ENCODE measurements around the gene PHLDA2.

The PHLDA2 gene, protein sequence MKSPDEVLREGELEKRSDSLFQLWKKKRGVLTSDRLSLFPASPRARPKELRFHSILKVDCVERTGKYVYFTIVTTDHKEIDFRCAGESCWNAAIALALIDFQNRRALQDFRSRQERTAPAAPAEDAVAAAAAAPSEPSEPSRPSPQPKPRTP

DNA sequence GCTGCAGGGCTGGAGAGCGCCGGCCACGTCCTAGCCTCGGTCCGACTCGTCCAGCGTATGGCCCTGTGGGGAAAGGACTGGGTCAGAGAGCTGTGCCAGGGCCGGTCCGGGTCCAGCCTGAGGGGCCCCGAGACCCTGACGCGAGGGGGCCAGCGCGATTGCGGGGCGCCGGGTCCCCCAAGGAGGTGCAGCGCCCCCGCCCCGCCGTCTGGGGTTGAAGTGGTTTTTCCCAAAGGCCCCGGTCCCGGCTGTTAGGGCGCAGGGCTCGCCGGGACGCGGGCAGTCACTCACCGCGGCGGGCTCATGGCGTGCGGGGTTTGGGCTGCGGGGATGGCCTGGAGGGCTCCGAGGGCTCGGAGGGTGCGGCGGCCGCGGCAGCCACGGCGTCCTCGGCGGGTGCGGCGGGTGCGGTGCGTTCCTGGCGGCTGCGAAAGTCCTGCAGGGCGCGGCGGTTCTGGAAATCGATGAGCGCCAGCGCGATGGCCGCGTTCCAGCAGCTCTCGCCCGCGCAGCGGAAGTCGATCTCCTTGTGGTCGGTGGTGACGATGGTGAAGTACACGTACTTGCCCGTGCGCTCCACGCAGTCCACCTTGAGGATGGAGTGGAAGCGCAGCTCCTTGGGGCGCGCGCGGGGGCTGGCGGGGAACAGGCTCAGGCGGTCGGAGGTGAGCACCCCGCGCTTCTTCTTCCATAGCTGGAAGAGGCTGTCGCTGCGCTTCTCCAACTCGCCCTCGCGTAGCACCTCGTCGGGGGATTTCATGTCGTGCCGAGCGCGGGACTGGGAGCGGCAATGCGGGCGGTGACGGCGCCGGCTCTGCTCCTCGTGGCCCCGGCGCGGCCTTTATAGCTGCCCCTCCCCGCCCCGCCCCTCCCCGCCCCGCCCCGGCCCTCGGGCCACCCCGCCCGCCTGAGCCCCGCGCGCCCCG, at the start of gene PHLDA2:
PHLDA2 (minus strand) TSS at position 816 of the 926 bp plus-strand sequence; CDS start at position 760, 56 bp downstream.
- TF ChIP-seq, protein P1, sequence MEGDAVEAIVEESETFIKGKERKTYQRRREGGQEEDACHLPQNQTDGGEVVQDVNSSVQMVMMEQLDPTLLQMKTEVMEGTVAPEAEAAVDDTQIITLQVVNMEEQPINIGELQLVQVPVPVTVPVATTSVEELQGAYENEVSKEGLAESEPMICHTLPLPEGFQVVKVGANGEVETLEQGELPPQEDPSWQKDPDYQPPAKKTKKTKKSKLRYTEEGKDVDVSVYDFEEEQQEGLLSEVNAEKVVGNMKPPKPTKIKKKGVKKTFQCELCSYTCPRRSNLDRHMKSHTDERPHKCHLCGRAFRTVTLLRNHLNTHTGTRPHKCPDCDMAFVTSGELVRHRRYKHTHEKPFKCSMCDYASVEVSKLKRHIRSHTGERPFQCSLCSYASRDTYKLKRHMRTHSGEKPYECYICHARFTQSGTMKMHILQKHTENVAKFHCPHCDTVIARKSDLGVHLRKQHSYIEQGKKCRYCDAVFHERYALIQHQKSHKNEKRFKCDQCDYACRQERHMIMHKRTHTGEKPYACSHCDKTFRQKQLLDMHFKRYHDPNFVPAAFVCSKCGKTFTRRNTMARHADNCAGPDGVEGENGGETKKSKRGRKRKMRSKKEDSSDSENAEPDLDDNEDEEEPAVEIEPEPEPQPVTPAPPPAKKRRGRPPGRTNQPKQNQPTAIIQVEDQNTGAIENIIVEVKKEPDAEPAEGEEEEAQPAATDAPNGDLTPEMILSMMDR (IDR thresholded peaks at IDR 0.05): no peak

DNA sequence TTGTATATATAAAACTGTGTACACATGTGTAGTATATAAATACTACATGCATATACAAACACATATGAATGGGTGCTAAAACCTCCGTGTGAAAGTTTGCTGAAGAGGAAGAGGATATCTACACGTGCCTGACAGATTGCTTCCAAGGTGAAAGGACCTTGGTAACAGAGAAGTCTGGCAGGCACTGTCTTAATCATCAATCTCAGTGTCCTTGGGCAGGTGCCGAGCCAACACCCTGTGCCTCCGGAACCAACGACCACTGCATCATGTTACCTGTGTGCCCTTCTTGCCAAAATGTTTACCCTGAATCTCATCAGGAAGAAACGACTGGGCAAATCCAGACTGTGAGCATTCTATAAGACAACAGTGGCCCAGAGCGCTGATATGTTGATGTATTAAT, 47.9 kb upstream of the PHLDA2 start:
- TF ChIP-seq, protein P1 (IDR thresholded peaks at IDR 0.05): no peak

DNA sequence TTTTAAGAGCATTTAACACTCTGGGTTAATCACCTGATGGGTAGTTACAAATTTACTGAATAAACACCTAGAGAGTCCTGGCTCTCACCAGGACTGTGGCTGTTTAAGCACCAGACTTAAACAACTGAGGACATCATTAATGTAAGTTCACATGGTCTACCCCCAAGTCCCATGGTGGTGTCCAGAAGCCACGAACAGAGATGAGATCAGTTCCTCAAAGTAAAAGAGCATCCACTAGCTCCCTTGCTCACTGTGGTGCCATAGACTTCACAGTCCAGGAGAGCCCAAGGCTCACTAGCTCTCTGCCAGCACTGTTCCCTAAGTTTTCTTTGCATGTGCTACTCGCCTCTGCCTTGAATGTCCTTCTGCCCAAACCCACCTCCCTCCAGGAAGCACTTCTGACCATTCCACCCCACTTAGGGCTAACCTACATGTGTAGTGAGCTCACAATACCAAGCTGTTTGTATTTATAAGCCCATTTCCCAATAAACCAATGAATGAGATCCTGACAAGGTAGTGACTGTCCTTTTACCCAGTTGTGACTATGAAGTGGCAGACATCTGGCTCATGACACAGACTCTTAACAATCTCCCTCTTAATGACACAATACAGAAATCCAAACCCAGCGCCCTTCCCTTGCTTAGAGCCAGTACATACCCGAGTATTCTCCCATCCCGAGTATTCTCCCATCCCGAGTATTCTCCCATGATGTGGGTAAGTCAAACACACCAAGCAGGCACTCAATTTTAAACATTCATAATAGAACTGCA, 47.3 kb upstream of the PHLDA2 start:
- TF ChIP-seq, protein P1 (IDR thresholded peaks at IDR 0.05): no peak

DNA sequence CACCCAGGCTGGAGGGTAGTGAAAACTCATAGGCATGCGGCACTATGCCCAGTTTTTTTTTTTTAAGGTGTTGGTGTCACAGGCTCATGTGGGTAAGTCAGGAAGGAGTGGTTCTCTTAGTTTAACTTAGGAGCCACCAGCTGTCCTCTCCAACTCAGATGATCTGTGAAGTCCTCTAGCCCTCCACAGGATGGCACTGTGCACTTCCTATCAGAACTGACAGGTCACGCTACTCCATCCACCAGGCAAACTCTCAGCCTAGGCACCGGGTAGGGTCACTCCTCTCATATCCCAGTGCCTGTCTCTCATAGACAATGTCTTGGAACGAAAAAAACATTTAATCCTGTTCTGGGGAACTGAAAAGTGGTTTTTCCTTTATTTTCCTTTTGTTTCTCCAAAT, 46.4 kb upstream of the PHLDA2 start:
- TF ChIP-seq, protein P1 (IDR thresholded peaks at IDR 0.05): peak; percentile 38; the same call in 1 of the 2 replicates

DNA sequence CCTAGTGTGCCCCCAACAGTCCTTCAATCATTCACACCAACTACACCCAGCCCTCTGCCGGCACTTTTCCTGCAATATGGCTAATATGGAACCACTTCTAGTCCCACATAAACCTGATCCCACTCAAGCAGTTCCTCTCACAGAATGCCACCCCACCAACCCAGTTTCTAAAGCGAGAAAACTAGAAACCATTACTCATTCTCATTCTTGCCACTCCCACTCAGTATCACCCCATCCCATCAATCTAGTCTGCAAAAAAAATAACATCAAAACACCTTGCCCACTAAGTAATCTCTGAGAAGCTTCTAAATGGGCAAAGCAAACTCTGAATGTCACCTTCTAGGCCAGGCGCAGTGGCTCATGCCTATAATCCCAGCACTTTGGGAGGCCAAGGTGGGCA, 45.1 kb upstream of the PHLDA2 start:
- TF ChIP-seq, protein P1 (IDR thresholded peaks at IDR 0.05): no peak

DNA sequence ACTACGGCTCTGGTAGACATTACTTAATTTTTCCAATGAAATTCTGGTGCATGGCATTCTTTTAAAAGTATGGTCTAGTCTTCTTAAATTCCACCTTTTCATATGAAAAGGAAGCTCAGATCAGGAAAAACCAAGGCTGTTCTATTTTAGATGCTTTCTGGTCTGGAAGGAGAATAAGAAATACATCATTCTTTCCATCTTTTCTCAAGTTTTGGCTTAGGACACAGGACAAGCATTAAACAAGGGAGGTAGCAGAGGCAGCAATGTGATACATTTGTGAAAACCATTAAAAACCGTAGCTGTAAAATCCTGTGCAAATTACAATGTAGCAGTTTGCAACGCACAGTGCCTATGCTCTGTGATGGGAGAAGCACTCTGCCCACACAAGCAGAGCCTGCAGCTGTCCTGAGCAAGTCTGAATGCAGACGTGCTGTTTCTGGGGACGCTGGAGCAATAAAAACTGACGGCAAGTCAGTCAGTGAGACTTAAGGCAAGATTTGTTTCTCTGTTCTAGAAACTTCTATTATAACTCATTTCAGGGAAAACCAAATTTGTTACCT, 39.2 kb upstream of the PHLDA2 start:
- TF ChIP-seq, protein P1 (IDR thresholded peaks at IDR 0.05): no peak

DNA sequence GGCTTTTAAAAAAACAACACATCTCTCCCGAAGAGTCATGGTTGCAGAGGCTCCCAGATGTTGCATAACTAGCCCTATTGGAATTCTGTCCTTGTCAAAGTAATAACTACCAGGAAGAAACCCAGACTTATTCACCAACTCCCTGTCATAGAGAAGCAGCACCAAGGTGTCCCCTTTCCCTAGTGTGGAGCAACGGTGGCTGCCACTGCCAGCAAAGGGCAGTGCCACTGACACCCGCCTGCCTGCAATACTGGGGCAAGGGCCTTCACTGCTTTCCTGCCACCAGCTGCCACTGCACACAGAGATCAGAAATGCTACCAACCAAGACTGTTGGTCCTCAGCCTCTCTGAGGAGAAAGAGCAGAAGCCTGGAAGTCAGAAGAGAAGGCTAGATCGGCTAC, 35.6 kb upstream of the PHLDA2 start:
- TF ChIP-seq, protein P1 (IDR thresholded peaks at IDR 0.05): no peak
